ENCODE results near the gene SLC12A8.

SLC12A8 gene

GRCh38 chr3:125189378-125190165, 23.0 kb downstream of the SLC12A8 start:
- Histone ChIP-seq H3K14ac (ENCODE audit: low read length in 2 of 2) (no peak overlapping the region), H4K91ac (ENCODE audit: low read length) (no peak overlapping the region), H3K4me2 (ENCODE audit: low read length, poor library complexity, severe bottlenecking) (no peak overlapping the region), H3K27me3 (ENCODE audit: control insufficient read depth in 1 of 2, insufficient read depth in 1 of 2, low read length in 2 of 2) (no peaks in the 10 kb centered on the region), H3K23ac (ENCODE audit: low read length in 2 of 2) (no peak overlapping the region), H2BK120ac (ENCODE audit: low read depth, low read length) (no peak overlapping the region), H3K4ac (ENCODE audit: low read depth in 1 of 2, low read length in 2 of 2) (no peak overlapping the region), H2AFZ (ENCODE audit: low read depth, low read length) (no peak overlapping the region), H3K4me3 (ENCODE audit: insufficient read depth in 1 of 2, low read depth in 1 of 2, low read length in 2 of 2) (no peak overlapping the region), H3K9me3 (ENCODE audit: control insufficient read depth, low read length) (no peaks in the 10 kb centered on the region), H2BK12ac (ENCODE audit: low read length in 2 of 2) (no peak overlapping the region), H3K4me1 (ENCODE audit: control insufficient read depth, insufficient read depth, low read depth, low read length) (peaks cover 6% of the 10 kb centered on the region), H4K8ac (ENCODE audit: low read length) (no peak overlapping the region), H2BK15ac (ENCODE audit: low read depth, poor library complexity, severe bottlenecking) (no peak overlapping the region), H3K18ac (ENCODE audit: low read depth in 1 of 2, low read length in 2 of 2) (no peak overlapping the region), H3K36me3 (ENCODE audit: control insufficient read depth in 1 of 2, insufficient read depth in 2 of 2, low read depth in 1 of 2, low read length in 2 of 2) (peaks cover 0 to 32% of the 10 kb centered on the region in 2 experiments), H3K79me1 (replicated peaks; ENCODE audit: low read length, poor library complexity, severe bottlenecking) (no peaks in the 10 kb centered on the region), H2AK5ac (ENCODE audit: low read length, severe bottlenecking) (no peak overlapping the region), H3K27ac (ENCODE audit: low read length, poor library complexity, severe bottlenecking) (no peak overlapping the region), H2BK5ac (ENCODE audit: low read depth, low read length, poor library complexity, severe bottlenecking) (no peak overlapping the region), H3K9ac (ENCODE audit: low read length) (no peak overlapping the region)
- DNase-seq, result no peak
- 97% methylated on average over 6 of the region's 7 CpGs for WGBS

DNA sequence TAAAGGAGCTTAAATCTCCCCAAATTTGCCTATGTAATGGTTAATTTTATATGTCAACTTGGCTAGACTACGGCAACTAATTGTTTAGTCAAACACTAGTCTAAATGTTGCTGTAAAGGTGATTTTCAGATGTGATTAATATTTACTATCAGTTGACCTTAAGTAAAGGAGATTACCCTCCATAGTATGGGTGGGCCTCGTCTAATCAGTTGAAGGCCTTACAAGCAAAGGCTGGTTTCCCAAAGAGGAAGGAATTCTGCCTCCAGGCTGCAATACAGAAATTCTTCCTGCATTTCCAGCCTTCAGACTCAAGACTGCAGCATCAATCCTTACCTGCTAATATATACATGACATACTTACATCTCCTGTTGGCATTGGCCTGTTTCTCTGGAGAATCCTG, 23.6 kb downstream of the SLC12A8 start:
- no peaks in the 10 kb centered on the region for H3K79me1 ChIP-seq (replicated peaks; ENCODE audit: low read length, poor library complexity, severe bottlenecking)
- no peak overlapping the region for H3K23ac ChIP-seq (ENCODE audit: low read length in 2 of 2)
- no peak overlapping the region for H2BK5ac ChIP-seq (ENCODE audit: low read depth, low read length, poor library complexity, severe bottlenecking)
- no peak overlapping the region for H4K91ac ChIP-seq (ENCODE audit: low read length)
- no peak overlapping the region for H3K18ac ChIP-seq (ENCODE audit: low read depth in 1 of 2, low read length in 2 of 2)
- no peak overlapping the region for H2BK12ac ChIP-seq (ENCODE audit: low read length in 2 of 2)
- H2AK5ac ChIP-seq (ENCODE audit: low read length, severe bottlenecking), result no peak overlapping the region
- H3K4me3 ChIP-seq (ENCODE audit: insufficient read depth in 1 of 2, low read depth in 1 of 2, low read length in 2 of 2), result no peak overlapping the region
- no peak overlapping the region for H2BK15ac ChIP-seq (ENCODE audit: low read depth, poor library complexity, severe bottlenecking)
- no peak for DNase-seq
- H3K9me3 ChIP-seq (ENCODE audit: control insufficient read depth, low read length), result no peaks in the 10 kb centered on the region
- peaks cover 4% of the 10 kb centered on the region for H3K4me1 ChIP-seq (ENCODE audit: control insufficient read depth, insufficient read depth, low read depth, low read length)
- H2AFZ ChIP-seq (ENCODE audit: low read depth, low read length), result no peak overlapping the region
- no peak overlapping the region for H3K27ac ChIP-seq (ENCODE audit: low read length, poor library complexity, severe bottlenecking)
- H2BK120ac ChIP-seq (ENCODE audit: low read depth, low read length), result no peak overlapping the region
- no peak overlapping the region for H4K8ac ChIP-seq (ENCODE audit: low read length)
- WGBS, result 97% methylated on average over 1 of the region's 2 CpGs
- no peak overlapping the region for H3K4me2 ChIP-seq (ENCODE audit: low read length, poor library complexity, severe bottlenecking)
- no peak overlapping the region for H3K9ac ChIP-seq (ENCODE audit: low read length)
- H3K14ac ChIP-seq (ENCODE audit: low read length in 2 of 2), result no peak overlapping the region
- H3K36me3 ChIP-seq (ENCODE audit: control insufficient read depth in 1 of 2, insufficient read depth in 2 of 2, low read depth in 1 of 2, low read length in 2 of 2), result peaks cover 0 to 32% of the 10 kb centered on the region in 2 experiments
- H3K4ac ChIP-seq (ENCODE audit: low read depth in 1 of 2, low read length in 2 of 2), result no peak overlapping the region
- H3K27me3 ChIP-seq (ENCODE audit: control insufficient read depth in 1 of 2, insufficient read depth in 1 of 2, low read length in 2 of 2), result no peaks in the 10 kb centered on the region

GRCh38 chr3:125187599-125187910, 25.0 kb downstream of the SLC12A8 start:
- Histone ChIP-seq H3K4me3 (ENCODE audit: insufficient read depth in 1 of 2, low read depth in 1 of 2, low read length in 2 of 2) (no peak overlapping the region), H2BK5ac (ENCODE audit: low read depth, low read length, poor library complexity, severe bottlenecking) (no peak overlapping the region), H3K27me3 (ENCODE audit: control insufficient read depth in 1 of 2, insufficient read depth in 1 of 2, low read length in 2 of 2) (no peaks in the 10 kb centered on the region), H2AFZ (ENCODE audit: low read depth, low read length) (no peak overlapping the region), H2BK120ac (ENCODE audit: low read depth, low read length) (no peak overlapping the region), H3K18ac (ENCODE audit: low read depth in 1 of 2, low read length in 2 of 2) (peak overlapping the region in 1 of 2 experiments; percentile 28), H3K4ac (ENCODE audit: low read depth in 1 of 2, low read length in 2 of 2) (no peak overlapping the region), H3K4me1 (ENCODE audit: control insufficient read depth, insufficient read depth, low read depth, low read length) (peaks cover 3% of the 10 kb centered on the region), H2AK5ac (ENCODE audit: low read length, severe bottlenecking) (no peak overlapping the region), H3K27ac (ENCODE audit: low read length, poor library complexity, severe bottlenecking) (no peak overlapping the region), H4K8ac (ENCODE audit: low read length) (no peak overlapping the region), H3K23ac (ENCODE audit: low read length in 2 of 2) (no peak overlapping the region), H3K36me3 (ENCODE audit: control insufficient read depth in 1 of 2, insufficient read depth in 2 of 2, low read depth in 1 of 2, low read length in 2 of 2) (peaks cover 0 to 32% of the 10 kb centered on the region in 2 experiments), H3K9ac (ENCODE audit: low read length) (no peak overlapping the region), H4K91ac (ENCODE audit: low read length) (no peak overlapping the region), H3K14ac (ENCODE audit: low read length in 2 of 2) (no peak overlapping the region), H3K79me1 (replicated peaks; ENCODE audit: low read length, poor library complexity, severe bottlenecking) (no peaks in the 10 kb centered on the region), H2BK15ac (ENCODE audit: low read depth, poor library complexity, severe bottlenecking) (no peak overlapping the region), H2BK12ac (ENCODE audit: low read length in 2 of 2) (no peak overlapping the region), H3K4me2 (ENCODE audit: low read length, poor library complexity, severe bottlenecking) (no peak overlapping the region), H3K9me3 (ENCODE audit: control insufficient read depth, low read length) (no peaks in the 10 kb centered on the region)
- 78% methylated on average over 5 of the region's 5 CpGs for WGBS
- no peak for DNase-seq

DNA sequence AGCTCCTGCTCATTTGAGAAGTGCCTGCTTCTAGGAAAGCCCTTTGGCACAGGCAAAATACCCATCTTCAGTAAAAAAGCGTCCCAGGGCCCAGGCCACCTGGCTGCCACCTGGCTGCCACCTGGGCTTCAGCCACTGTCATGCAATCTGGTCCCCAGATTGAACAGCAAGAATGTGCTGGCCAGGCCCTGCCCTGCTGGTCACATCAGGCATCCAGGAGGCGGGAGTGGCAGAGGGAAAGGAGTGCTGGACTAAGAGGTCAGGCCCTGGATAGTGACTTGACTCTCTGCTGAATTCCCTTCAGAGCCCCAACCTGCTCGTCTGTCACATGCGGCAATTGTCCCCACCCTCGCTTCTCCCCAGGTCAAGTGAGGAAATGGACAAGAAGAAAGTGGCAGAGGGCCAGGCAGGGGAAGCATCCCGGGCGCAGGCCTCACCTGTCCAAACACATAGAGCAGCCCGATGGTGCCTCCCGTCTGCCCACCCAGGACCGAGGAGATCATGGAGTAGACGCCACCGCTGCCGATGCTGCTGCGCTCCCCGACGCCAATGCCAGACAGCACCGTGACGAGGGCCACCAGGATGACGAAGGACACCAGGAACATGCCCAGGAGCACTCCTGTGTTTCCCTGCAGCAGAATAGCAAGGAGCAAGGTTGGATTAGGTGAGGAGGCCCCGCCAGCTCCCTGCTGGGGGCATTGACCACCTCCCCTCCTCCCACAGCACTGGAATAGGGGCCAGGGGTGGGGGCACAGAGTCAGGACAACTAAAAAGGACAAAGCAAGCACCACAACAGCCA, 25.5 kb downstream of the SLC12A8 start:
- Histone ChIP-seq H2BK120ac (ENCODE audit: low read depth, low read length) (no peak overlapping the region), H2BK12ac (ENCODE audit: low read length in 2 of 2) (no peak overlapping the region)

More for the DNA sequence above, 25.5 kb downstream of the SLC12A8 start:
- Histone ChIP-seq H3K79me1 (replicated peaks; ENCODE audit: low read length, poor library complexity, severe bottlenecking) (no peaks in the 10 kb centered on the region), H3K14ac (ENCODE audit: low read length in 2 of 2) (peak overlapping the region in 1 of 2 experiments; percentile 5), H3K27ac (ENCODE audit: low read length, poor library complexity, severe bottlenecking) (no peak overlapping the region), H3K4me2 (ENCODE audit: low read length, poor library complexity, severe bottlenecking) (no peak overlapping the region), H3K4me1 (ENCODE audit: control insufficient read depth, insufficient read depth, low read depth, low read length) (peaks cover 3% of the 10 kb centered on the region), H2AFZ (ENCODE audit: low read depth, low read length) (no peak overlapping the region), H3K36me3 (ENCODE audit: control insufficient read depth in 1 of 2, insufficient read depth in 2 of 2, low read depth in 1 of 2, low read length in 2 of 2) (peaks cover 0 to 32% of the 10 kb centered on the region in 2 experiments), H2AK5ac (ENCODE audit: low read length, severe bottlenecking) (no peak overlapping the region), H4K8ac (ENCODE audit: low read length) (no peak overlapping the region), H3K4ac (ENCODE audit: low read depth in 1 of 2, low read length in 2 of 2) (no peak overlapping the region), H3K4me3 (ENCODE audit: insufficient read depth in 1 of 2, low read depth in 1 of 2, low read length in 2 of 2) (no peak overlapping the region), H3K27me3 (ENCODE audit: control insufficient read depth in 1 of 2, insufficient read depth in 1 of 2, low read length in 2 of 2) (no peaks in the 10 kb centered on the region), H4K91ac (ENCODE audit: low read length) (no peak overlapping the region), H3K18ac (ENCODE audit: low read depth in 1 of 2, low read length in 2 of 2) (peak overlapping the region in 1 of 2 experiments; percentile 28), H3K23ac (ENCODE audit: low read length in 2 of 2) (no peak overlapping the region), H3K9me3 (ENCODE audit: control insufficient read depth, low read length) (no peaks in the 10 kb centered on the region), H2BK15ac (ENCODE audit: low read depth, poor library complexity, severe bottlenecking) (no peak overlapping the region), H2BK5ac (ENCODE audit: low read depth, low read length, poor library complexity, severe bottlenecking) (no peak overlapping the region), H3K9ac (ENCODE audit: low read length) (peak overlapping the region; percentile 60)
- WGBS, result 92% methylated on average over 20 of the region's 20 CpGs
- DNase-seq, result no peak

All from mesenchymal stem cell (in vitro differentiated cells and primary cell).